Measurements from ENCODE around the gene GREB1L.
"Not testable (repeated sequence)": the region's sequence is repeated elsewhere in the genome, so short reads cannot be mapped to it uniquely, and the experiment has no call there.

Gene GREB1L

DNA sequence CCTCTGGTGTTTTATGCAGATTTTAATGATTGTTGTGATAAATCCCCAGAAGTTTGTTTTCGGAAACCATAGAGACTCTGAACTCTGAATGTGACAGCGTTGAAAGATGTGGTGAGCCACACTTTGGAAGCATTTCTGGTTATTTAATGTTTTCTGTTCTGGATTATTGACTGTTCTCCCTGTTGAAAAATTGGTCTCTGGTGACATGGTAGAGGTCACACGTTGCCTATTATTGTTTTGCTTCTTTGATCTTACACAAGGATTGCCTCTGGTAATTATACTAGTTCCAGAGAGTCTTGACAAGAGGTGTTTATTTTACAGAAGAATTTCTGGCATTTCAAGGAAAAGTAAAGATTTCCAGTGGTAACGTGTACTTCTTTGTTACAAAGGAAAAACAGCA, 127.1 kb downstream of the GREB1L start:
- DNase-seq (ENCODE audit: low spot score): no peak

DNA sequence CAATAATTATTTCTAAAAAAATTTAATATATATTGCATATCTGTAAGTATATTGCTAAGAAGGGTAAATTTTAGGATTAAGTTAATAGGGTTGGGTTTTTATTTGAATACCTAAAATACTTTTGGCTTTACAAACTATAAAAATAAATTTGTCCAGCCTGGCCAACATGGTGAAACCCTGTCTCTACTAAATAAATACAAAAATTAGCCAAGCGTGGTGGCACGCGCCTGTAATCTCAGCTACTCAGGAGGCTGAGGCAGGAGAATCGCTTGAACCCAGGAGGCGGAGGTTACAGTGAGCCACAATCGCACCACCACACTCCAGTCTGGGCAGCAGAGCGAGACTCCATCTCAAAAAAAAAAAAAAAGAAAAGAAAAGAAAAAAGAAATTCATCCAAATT, 127.6 kb downstream of the GREB1L start:
- DNase-seq (ENCODE audit: low spot score): not testable (repeated sequence)

DNA sequence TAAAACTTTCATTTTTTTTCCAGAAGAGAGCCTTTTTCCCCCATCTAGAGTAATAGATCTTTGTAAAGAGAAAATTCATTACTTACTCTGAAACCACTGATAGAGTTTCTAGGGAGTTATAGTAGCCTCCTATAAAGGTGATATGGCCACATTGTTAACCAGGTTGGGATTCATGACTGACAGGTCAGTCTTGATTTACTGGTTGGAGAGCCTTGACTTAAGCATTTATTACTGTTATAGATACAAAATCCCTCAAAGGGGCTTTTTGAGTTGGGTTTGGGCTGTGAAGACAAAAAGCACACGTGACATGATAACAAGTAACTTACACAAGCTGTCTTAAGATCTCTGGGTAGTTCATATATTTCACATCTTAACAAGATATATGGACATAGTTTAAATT, 141.0 kb downstream of the GREB1L start:
- DNase-seq (ENCODE audit: low spot score): no peak

DNA sequence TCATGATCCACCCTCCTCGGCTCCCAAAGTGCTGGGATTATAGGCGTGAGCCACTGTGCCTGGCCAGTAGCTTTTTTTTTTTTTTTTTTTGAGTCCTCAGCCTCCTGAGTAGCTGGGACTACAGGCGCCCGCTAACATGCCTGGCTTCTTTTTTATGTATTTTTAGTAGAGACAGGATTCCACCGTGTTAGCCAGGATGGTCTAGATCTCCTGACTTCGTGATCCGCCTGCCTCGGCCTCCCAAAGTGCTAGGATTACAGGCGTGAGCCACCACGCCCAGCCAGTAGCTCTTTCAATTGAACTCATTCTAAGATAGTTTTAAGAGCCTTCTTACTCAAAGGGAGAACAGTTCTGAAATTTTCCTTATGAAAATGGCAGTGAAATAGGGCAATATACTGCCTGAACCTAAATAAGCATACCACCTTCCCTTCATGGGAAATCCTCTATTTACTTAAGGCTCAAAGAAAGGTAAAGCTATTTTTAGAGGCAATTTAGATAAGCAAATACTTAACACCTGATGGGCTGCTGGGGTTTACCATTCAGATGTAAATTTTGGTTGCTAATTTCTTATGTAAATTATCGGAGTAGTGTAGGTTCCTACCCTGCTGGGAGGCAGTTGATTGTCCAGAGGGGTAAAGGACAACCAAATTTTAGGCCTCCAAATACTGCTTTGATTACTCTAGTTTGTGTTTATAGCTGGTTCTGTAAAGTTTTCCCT, 144.7 kb downstream of the GREB1L start:
- no peak for DNase-seq (ENCODE audit: low spot score)

DNA sequence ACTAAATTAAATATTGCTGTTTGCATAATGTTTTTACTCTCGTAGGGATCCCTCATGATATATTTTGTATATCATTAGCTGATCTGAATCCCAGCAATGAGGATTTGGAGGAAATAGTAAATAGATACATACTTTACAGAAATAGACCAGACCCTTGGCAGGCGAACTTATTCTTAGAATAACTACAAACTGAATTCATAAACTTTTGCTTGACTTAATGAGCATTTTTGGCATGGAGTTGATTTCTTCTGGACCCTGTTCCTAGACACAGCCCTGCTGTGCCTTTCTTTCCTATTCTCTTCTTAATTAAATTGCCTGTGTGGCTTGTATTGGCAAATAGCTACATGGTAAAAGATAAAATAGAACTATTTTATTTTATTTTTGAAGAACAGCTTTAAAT, 145.9 kb downstream of the GREB1L start:
- no peak for DNase-seq (ENCODE audit: low spot score)

DNA sequence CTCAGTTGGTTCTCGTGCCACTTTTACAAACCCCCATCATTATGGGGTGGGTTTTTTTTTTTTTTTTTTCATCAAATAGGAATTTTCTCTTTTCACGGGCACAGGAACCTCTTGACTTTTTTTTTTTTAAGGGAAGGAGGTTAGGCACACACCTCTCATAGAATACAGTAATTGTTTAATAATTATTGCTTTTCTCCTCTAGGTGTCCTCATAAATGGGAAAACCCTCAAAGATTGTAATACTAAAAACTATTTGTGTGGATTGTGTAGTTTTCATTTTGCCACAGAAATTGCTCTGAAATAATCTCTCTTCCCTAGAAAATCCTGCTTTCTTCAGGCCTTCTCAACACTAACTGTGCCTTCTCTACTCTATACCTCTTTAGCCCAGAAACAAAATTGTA, 147.3 kb downstream of the GREB1L start:
- no peak for DNase-seq (ENCODE audit: low spot score)

DNA sequence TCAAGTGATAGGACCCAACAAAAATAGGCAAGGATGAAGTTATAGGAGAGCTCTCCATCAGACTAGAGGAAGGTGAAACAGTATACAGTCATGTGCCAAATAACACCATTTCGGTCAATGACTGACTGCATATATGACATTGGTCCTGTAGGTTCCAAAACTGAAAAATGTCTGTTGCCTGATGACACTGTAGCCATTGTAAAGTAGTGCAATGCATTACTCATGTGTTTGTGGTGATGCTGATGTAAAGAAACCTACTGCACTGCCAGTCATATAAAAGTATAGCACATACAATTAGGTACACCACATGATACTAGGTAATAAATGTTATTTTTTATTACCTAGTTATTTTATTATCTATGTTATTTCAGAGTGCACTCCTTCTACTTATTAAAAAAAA, 147.9 kb downstream of the GREB1L start:
- no peak for DNase-seq (ENCODE audit: low spot score)

DNA sequence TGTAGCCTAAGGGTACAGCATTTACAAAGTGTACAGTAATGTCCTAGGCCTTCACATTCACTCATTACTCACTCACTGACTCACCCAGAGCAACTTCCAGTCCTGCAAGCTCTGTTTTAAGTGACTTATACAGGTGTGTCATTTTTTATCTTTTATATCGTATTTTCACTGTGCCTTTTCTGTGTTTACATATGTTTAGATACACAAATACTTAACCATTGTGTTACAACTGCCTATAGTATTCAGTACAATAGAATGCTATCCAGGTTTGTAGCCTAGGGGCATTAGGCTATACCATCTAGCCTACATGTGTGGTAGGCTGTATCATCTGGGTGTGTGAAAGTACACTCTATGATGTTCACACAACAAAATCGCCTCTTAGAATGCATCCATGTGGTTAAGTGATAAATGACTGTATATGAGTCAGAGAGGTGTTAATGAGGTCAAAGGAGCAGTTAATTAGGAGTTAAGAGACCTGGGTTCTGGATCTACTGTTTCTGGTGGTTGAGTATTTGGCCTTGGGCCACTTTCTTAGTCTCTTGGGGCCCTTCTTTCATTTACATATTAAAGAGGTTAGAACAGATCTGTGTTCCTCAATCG, 149.1 kb downstream of the GREB1L start:
- no peak for DNase-seq (ENCODE audit: low spot score)

DNA sequence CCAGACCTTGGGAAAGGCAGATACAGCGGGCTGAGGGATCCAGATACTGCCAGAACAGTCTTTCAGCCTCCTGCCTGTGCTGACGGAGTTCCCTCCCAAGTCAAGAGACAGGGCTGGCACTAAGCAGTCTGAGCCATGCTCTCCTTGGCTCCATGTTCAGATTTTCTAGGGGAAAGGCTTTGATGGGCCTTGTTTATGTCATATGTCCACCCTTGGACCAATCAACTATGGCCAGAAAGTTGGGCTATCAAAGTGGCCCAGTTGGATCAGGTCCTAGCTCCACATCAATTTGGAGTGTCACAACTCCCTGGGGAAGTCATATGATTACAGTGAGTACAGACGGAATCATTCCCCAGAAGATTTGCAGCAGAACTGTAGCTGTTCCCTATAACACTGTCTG, 152.0 kb downstream of the GREB1L start:
- no peak for DNase-seq (ENCODE audit: low spot score)

DNA sequence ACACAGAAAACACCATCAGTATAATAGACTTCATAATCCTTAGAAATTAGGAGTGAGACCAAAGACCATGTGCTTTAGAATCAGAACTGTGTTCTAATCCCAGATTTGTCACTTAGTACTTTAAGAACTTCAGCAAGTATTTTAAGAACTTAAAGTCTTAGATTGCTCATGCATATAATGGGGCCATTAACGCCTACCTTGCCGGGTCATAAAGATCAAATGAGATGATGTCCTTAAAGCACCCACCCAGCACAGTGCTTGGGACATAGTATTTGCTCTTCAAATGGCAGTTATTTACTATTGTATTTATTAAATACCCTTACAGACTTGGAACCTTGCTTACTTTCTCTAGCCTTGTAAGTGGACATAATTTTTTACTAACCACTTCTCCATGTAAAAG, 156.1 kb downstream of the GREB1L start:
- DNase-seq (ENCODE audit: low spot score): no peak

DNA sequence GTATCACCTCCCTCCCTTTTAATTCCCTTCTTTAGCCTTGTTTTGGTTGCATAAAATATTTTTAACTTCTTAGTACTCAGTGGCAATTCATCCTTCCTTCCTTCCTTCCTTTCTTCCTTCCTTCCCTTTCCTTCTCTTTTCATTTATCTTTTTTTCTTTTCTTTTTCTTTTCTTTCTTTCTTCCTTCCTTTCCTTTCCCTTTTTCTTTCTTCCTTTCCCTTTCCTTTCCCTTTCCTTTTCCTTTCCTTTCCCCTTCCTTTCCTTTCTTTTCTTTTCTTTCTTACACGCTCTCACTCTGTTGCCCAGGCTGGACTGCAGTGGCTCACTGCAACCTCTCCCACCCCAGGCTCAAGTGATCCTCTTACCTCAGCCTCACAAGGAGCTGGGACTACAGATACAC, 160.2 kb downstream of the GREB1L start:
- no peak for DNase-seq (ENCODE audit: low spot score)

DNA sequence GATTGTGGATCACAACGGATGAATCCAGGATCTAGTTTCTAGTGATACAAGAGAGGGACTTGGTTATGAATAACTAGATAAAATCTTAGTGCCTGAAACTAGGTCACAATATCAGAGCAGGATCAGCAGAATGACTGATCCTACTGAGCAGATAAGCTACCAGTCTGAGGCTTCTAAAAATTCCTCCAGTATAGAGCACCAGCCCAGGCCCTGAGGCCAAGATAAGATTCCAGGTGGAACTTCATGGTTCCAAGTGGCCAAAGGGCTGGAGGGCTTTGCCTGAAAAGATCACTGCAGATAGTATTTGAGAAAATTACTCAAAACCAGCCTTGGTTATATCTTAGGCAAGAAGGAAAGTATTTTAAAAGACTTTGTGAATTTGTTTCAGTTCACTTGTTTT, 162.4 kb downstream of the GREB1L start:
- no peak for DNase-seq (ENCODE audit: low spot score)

DNA sequence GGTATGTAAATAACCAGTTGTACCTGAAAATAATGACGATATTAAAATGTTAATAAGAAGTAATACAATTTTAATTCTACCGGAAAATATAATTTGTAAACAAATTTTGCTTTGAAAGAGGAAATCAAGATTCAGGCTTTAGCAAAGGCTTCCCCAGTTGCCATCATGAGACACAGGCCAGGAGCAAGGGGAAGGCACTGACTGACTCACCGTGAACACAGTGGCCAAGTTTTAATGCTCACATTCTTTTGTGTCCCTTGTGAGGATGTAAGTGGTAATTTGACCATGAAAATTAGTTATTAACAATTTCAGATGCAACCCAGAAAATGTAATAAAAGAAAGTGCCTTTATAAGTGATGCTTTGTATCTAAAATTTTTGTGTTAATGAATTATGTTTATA, 164.1 kb downstream of the GREB1L start:
- no peak for DNase-seq (ENCODE audit: low spot score)

DNA sequence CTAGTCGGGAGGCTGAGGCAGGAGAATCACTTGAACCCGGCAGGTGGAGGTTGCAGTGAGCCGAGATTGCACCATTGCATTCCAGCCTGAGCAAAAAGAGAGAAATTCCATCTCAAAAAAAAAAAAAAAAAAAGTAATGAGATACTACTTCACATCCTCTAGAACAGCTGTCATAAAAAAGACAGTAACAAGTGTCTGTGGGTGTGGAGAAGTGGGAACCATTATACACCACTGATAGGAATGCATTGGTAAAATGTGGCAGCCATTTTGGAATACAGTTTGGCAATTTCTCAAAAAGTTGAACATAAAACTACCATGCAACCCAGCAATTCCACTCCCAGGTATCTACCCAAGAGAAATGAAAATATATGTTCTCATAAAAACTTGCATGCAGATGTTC, 166.6 kb downstream of the GREB1L start:
- DNase-seq (ENCODE audit: low spot score): no peak

DNA sequence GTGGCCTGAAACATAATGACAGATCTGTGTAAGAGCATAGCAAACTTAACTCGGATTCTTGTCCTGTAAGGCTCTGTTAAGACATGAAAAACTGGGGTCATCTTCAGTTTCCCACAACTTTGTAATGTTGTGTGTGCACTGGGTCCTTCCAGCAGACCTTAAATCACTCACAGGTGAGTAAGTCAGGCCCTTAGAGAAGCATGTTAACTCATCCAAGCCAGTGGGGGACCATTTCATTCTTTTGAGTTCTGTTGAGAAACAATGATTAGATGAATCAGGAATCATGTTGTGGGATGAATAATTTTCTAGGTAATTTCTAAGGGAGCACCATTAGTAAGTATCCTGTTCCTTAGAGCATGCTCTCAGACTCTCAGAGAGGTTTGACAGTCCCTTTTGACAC, 191.4 kb downstream of the GREB1L start:
- DNase-seq (ENCODE audit: low spot score): no peak

DNA sequence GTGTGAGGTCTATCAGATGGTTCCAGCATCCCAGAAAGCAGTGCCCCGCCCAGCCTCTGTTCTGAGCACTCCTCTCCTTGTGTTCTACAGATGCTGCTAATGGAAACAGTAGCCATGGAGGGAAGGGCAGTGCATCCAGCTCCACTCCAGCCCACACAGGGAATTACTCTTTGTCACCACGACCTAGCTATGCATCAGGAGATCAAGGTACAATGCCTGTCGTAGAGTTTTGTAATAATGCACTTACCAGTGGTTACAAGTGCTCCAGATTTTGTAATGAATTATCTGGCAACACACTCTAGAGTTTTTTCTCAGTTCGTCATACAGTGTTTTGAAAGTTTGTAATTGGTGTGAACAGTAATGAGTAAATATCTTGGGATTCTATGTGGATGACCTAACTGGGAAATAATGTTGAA, 197.4 kb downstream of the GREB1L start:
- no peak for DNase-seq (ENCODE audit: low spot score)

DNA sequence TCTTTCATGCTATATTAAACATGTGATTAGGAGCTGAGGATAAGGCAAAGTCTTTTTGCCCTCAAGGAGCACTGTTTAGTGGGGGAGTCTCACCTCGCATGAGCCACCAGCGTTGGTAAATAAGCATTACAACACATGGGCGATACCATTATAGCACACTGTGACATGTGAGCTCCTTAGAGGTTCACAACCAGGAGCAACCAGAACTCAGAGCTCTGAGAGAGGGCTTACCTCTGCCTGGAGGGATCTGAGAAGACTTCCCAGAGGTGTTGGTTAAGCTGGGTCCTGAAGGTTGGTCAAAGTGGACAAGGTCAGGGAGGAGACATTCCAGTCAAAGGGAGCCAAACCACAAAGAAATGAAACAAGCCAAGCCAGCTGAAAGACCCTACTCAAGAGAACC, 199.6 kb downstream of the GREB1L start:
- DNase-seq (ENCODE audit: low spot score): no peak

DNA sequence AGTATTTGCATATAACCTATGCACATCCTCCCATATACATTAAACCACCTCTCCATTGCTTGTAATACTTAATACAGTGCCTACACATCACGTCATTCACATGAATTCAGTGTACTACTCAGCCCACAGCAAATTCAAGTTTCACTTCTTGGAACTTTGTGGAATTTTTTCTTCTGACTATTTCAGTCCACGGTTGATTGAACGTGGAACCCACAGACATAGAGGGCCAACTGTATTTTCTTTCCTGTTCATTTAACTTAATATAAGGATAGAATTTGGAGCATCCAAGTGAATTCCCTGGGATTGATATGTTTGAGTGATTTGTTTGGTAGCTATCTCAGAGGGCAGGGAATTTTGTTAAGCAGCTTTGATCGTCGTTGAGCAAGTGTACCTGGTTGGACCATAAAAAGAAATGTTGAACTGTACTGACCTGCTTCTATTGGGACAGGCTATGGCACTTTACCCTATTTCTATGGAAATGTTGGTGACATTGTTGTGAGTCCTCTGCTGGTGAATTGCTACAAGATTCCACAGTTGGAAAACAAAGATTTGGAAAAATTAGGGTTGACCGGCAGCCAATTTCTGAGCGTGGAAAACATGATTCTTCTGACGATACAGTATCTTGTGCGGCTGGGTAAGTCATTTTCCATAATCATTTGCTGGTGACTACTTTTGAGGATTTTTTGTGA, 201.9 kb downstream of the GREB1L start:
- DNase-seq (ENCODE audit: low spot score): no peak

DNA sequence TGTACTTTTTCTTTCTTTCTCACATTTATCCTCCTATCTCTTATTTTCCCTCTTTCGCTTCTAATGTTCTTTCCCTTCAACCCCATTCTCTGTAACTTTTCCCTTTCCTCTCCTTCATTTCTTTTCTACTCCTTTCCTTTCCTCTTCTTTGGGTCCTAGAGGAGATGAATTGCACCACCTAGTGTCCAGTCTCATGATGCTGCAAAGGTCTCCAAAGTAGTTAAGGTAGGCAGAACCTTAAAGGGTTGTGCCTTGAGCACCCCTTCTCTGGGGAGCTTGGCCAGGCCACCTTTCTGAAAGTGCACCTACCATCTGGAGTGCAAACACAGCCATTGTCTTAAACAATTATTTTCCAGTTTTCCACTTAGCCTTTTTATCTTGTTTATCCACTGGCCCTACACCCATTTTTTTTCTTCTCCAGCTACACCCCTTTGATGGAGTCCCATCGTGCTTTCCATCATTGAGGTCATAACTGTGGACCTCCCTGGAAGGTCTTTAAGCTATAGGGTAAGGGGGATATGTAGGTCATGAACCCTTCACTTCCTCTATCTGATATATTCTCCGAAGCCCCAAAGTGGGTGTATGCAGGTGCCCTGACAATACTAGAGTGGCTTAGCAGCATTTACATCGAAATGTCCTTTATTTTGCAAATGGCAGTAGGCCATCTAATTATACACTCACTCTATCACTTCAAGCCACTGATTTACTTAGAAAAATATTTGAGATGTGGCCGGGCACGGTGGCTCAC, 202.6 kb downstream of the GREB1L start:
- DNase-seq (ENCODE audit: low spot score): no peak

DNA sequence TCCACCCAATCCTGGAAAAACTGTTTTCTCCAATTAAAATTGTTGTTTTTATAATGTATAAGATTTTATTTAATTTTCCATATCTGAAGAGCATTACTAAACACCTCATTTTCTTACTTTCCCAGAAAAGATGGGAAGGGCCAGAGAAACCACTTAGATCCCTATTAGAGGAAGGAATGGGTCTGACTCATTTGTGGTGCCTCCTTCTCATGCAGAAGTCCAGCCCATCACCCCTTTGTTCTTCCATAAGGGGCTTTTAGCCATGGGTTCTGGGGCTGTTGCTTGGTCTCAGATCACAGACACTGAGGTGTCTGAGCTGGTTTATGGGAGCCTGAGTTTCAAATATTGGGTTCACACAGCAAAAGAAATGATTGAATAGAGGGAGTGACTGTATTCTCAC, 206.3 kb downstream of the GREB1L start:
- no peak for DNase-seq (ENCODE audit: low spot score)

DNA sequence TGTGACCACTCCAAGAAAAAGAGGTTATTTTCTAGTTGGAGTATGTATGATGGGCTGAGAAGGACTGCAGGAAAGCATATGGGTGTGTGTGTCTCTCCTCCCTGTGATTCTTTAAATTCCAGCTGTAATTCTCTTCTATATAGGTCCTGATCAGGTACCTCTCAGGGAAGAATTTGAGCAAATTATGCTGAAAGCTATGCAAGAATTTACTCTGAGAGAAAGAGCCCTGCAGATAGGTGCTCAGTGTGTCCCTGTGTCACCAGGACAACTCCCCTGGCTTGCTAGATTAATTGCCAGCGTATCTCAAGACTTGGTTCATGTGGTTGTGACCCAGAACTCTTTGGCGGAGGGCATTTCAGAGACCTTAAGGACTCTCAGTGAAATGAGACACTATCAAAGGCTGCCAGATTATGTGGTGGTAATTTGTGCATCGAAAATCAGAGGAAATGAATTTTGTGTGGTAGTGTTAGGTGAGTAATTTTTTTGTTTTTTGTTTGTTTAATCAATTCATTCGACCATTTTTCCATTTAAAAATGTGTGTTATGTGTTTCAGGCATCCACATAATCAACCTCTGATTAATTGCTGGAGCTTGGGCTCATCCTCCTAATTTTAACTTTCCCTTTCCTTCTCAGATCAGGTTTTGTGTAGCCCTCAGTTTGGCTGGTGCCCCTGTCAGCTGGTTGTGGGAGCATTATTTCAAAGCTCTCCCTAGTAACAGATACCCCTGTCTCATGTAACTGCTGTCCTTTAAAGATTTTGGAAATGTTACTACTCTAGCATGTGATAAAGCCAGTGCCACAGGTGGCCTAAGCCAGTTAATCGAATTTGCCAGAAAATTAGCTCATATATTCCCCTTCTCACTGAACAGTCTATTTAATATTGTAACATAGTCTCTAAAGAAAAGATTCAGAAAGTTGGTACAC, 207.6 kb downstream of the GREB1L start:
- no peak for DNase-seq (ENCODE audit: low spot score)

DNA sequence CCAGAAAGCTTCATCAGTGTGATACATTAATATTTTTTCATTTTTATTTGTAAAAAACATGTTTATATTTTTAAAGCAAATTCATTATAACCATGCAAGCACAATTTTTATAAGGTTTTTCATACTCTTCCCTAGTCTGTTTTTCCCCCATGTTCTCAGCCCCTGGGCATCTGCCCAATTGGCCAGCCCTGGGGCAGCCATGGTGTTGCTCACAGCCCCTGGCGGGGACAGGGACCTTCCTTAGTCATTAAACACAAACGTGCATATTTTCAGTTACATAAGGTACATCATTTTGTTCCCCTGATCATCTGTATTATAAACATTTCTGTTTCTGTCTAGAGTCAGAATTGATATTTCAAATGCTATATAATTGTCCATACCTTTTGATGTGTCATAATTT, 208.5 kb downstream of the GREB1L start:
- no peak for DNase-seq (ENCODE audit: low spot score)
